SH-SY5Y (cell line): ENCODE data around the gene SMIM45.

Experiments
- GATA2 ChIP-seq: IDR thresholded peaks from 2 replicates; pipeline ENCODE4 v1.6.1; 2011; ENCODE audit warnings: mild to moderate bottlenecking, low read depth, low read length
- GATA3 ChIP-seq: IDR thresholded peaks from 2 replicates; pipeline ENCODE4 v1.6.1; 2011; ENCODE audit warnings: low read depth, mild to moderate bottlenecking, low read length, moderate library complexity

SMIM45 gene

DNA sequence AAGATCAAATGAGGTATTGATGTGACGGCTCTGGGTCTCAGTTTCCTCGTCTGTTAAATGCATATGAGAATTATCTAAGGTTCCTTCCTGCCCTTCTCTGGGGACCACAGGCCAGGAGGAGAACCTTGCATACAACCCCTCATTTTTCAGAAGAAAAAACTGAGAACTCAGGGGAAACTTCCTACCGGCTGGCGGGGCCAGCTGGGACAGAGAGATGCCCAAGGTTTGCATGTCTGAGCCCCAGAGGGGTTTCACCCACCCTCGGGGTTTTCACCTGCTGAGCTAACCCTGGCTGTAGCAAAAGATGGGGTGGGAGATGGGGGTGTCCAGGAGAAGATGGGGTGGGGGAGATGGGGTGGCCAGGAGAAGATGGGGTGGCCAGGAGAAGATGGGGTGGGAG lies 29.6 kb upstream of the SMIM45 start:
- TF ChIP-seq GATA3 (no peak), GATA2 (no peak)

DNA sequence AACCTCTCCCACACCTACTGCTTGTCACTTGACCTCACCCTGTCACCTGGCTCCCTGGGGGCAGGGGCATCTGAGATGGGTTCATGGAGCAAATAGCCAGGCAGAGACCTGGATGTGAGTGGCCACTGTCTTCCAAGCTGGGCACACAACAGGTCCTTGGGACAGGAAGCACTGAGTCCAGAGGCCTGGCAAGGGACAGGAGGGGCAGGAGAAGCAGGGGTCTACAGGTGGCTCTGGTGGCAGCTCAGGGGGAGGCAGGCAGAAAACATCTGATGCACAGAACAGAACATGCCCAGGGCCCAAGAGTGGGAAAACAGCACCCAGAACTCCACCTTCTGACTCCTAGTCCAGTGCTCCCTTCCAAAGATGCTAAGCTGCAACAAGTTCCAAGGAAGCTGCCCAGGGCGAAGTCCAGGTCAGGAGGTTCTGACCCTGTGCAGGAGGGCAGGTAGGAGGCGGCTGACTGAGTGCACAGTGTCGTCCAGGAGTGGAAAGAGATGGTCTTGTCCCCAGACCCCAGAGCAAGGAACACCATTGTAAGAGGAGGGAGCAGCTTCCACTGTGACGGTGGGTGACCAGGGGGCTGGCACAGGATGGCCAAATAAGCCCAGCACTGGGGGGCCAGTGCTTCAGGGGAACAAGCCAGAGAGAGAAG lies 28.9 kb upstream of the SMIM45 start:
- TF ChIP-seq GATA2 (no peak), GATA3 (no peak)

DNA sequence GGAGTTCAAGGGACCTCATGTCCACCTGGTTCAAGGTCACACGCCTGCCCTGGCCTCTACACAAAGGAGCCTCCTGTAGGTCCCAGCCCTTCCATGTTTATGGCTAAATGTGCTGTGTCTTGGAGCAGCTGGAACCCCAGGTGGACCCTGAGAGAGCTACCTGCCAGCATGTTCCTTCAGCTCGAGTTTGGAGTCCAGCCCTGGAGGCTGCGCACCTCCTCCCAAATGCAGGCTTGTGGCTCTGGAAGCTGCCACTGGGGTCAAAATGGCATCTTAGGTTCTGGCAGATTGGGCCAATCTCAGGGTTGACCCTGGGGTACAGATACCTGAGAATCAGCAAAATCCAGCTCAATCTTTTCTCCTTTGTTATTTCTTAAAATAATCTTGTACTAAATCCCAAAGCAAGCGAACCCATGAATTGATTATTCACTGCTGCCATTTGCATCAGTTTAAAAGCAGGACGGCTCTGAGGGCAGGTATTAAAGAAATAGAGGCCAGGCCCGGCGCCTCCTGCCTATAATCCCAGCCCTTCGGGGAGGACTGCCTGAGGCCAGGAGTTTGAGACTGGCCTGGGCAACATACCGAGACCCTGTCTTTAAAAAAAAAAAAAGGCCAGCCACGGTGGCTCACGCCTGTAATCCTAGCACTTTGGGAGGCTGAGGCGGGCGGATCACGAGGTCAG lies 28.2 kb upstream of the SMIM45 start:
- TF ChIP-seq GATA3 (no peak), GATA2 (no peak)

DNA sequence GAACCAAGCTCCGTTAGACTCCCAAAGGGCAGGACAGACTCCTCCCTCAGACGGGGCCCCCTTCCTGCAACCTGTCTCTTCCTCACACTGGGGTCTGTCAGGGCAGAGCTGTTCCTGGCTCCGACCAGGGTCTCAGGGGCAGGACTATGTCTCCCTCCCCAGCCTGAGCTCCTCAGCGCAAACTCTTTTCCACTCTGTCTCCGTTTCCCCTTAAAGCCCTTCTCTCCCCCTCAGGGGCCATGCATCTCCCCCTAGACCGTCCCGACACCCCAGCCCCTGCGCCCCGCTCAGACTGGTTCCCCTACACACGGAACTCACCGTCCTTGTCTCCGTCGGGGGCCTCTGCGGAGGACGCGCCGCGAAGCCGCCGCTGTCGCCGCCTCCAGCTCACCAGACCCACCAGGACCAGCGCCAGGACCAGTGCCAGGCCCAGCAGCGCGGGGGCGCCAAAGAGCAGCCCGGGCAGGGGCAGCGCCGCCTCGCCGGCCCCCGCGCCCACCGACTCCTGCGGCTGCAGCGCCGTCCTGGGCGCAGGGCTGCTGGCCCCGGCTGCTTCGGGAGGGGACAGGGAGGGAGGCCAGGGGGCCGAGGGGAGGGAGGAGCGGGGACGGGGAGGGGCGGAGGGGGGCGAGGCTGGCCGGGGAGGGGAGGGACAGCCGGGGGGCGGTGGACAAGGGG lies 26.0 kb upstream of the SMIM45 start:
- TF ChIP-seq GATA2 (no peak), GATA3 (no peak)

DNA sequence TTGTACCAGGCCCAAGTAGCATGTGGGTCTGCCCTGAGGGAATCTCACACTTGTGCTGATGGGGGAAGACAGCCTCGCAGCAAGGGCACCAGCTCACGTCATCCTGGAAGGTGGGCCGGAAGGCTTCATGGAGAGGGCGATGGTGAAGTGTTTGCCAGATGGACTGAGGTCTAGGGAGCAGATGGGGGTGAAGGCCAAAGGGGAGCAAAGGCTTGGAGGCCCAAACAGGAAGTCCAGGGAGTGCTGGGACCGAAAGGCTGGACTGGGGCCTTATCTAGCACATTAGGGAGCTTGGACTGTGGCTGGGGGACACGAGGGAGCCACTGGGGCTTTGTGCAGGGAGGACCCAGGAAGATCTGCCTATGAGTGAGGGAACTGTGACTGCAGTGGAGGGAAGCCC lies 24.1 kb upstream of the SMIM45 start:
- TF ChIP-seq GATA3, result no peak
- no peak for TF ChIP-seq GATA2

DNA sequence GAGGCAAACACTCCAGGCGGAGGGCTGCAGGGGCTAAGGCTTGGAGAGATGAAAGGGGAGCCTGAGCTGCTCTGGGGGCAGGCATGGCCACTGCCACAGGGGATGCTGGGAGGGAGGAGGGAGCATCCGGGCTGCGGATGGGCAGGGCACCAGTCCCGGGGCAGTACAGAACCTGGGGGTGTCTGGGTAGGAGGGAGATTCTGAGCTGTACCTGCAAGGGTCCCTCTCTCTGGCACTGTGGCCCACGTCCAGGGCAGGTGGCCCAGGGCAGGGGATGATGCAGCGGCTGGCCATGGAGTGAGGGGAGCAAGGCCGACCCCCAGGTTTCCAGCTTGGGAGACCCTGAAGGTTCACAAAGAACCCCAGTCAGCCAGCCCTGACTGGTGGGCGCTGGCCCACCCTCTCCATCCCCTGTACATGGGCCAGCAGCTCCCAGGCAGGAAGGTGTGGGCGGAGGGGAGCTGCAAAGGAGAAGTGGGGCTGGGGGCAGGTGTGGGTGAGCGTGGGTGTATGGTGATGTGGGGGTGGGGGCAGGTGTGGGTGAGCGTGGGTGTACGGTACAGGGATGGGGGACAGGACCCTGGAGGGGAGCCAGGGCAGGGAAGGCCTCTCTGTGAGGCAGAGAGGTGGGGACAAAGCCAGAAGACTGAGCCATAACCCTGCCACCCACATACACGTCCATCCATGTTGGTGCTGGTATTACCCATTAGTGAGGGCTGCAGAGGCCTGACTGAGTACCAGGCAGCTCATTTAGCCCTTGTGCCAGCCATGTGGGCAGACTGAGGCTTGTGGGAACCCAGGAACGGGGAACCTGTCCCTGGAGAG lies 23.1 kb upstream of the SMIM45 start:
- TF ChIP-seq GATA3 (no peak), GATA2 (no peak)

DNA sequence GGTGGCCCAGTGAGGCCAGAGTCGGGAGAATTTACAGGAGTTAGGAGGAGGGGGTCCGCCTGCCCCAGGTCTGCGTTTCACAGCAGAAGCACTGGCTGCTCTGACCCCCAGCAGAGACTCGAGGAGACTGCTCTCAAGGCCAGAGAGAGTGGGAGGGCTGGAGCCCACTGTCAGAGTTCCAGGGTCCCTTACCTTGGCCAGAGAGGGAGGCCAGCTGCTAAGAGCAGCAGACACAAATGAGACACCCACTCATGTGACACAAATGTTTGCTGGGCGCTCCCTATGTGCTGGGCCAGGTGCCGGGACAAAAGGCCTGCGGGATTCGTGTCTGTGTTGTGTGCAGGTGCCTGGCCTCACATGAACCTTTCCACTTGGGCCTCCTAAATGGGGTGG lies 22.5 kb upstream of the SMIM45 start:
- no peak for TF ChIP-seq GATA2
- TF ChIP-seq GATA3, result no peak

DNA sequence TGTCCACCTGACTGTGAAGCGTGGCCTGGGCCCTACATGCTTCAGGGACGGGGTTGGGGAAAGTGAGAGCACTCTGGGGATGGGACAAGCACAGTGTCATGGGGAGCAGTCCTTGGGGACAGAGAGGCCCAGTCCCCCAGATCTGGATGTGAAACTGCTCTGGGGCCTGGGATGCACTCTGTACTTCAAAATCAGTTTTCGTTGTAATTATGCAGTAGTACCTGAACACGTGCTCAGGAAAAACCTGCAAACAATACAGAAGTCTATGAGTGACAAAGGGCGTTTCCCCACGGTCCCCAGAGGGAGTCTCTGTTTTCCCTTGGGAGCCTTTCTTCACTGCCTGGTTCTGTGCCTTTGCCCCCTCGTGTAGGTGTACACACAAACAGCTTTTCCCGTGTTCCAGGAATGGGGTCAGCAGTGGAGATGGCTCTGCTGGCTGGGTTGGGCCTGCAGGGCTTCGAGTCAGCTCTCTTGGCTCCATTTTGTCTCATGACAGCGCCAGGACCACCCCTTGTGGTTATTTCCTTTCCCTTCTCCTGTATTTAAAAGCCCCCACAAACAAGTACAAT lies 20.2 kb upstream of the SMIM45 start:
- TF ChIP-seq GATA3 (no peak), GATA2 (no peak)

DNA sequence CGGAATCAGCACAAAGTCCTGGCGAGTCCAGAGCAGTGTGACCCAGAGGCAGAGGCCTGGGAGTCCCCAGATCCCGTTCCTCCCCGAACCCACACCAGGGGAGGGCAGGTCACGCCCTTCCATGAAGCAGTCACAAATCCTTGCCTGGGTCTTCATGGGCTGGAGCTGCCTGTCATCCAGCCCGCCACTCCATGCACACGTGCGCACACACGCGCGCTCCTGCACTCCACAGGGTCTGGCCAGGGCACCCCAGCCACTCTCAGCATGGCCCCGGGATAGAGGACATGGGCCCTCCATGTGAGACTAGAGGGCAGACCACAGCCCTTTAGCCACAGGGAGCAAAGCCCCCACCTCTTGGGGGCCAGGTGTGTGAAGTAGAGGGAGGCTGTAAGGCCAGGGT lies 19.6 kb upstream of the SMIM45 start:
- TF ChIP-seq GATA3 (no peak), GATA2 (no peak)

DNA sequence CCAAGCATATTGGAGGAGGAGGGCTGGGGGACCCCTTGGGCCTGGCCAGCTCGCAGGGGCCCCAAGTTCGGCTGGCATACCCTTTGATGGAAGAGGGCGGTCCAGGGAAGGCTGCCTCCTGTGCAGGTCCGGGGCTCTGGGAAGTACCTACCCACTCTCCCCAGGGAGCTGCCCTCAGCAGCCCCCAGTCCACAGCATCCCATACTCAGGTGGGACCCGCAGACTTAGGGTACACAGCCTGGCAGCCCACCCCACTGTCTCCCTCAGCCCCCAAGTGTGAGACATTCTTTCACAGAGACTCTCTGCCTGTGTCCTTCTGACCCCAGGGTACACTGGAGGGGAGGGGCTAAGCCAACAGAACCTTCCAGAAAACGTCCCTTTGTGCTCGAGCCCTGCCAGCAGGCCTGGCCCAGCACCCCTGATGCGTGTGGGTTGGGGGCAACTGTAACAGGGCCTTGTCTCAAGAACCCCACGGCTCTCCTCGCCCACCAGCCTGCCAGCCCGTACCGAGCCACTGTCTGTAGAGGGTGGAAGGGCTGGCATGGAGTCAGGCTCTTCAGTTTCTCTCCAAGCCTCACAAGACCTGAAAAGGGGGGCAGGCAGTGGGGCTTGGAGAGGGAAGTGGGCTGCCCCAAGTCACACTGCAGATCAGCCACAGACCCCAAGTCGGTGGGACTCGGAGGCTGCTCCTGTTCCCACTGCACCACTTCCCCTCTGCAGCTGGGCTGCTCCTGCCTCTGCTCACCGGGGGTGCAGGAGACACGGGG lies 18.4 kb upstream of the SMIM45 start:
- TF ChIP-seq GATA2, result no peak
- no peak for TF ChIP-seq GATA3

DNA sequence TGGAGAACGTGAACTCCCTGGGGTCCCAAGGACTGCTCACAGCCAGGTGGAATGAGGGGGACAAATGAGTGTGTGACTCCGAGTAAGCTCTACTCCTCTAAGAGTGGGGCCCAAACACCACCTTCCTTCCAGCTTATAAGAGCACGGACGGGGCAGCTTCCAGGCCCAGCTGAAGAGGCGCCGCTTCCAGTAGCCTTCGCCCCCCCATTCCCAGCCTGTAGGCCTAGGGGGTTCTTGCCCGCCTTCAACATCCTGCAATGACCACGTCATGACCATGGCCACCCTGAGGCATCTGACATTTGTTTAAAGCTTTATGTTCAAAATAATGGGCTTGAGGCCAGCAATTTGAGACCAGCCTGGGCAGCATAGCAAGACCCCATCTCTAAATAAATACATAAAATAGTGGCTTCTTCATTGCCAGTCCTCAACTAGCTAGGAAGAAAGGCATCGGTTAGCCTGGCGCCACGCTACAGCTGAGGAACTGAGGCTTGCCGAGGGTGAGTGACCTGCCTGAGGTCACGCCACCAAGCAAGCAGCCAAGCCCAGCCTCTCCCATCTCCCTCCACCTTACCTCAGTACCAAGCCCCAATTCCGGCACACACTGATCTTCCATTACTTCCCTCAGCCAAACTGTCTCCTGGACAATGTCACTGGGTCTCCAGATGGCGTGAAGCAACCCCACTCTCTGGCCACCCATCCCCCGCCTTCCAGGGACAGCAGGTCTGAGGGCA lies 17.5 kb upstream of the SMIM45 start:
- TF ChIP-seq GATA2, result no peak
- TF ChIP-seq GATA3, result no peak

DNA sequence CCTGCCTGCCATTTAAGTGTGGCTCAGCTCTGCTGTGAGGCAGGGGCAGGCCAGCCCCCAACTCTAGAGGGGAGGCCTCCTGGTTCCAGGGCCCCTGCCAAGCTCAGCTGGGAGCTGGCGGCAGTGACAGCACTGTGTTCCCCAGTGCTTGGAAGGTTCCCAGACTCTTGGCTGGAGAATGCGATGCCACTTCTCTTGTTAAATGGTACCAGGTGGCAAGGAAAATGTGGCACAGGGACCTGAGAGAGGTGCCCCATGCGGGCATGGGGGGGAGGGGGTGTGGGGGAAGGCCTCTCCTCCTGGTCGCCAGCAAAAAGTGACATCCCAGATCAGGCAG lies 17.0 kb upstream of the SMIM45 start:
- TF ChIP-seq GATA2 (no peak), GATA3 (no peak)

DNA sequence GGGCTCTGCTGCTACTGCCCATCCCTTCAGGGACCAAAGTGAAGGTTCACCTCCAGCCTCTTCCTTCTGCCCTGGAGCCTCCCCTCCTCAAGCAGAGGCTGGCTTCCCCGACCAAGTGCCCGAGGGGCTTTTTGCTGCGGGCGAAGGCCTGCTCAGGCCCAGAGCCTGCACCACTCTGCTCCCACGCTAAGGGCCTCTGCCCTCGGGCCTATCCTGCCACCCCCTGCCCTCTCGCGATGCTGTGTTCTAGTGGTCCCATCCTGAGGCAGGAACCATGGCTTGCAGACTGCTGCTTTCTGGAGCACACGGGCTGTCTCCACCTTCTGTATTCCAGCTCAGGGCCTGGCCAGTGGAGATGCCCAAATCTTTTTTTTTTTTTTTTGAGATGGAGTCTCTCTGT lies 16.4 kb upstream of the SMIM45 start:
- TF ChIP-seq GATA2, result no peak
- no peak for TF ChIP-seq GATA3

DNA sequence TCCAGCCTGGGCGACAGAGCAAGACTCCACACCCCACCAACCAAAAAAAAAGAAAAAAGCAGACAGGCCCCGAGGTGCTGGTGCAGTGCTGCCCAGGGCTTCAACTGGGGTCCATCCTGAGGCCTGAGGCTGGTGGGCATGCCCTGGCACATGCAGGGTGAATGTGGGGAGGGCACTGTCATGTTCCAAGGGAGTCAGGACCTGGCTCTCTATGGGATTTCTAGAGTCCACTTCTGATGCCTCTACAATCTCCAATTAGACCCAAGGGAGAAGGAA lies 15.1 kb upstream of the SMIM45 start:
- no peak for TF ChIP-seq GATA2
- no peak for TF ChIP-seq GATA3
